K562 (cell line): ENCODE data around the gene MEIS1.

Experiments
- CTCF ChIP-seq, 3 experiments: IDR thresholded peaks in 2 of 3; conservative IDR thresholded peaks in 1 of 3; 2 replicates each; pipeline ENCODE4 v1.5.1; 2011 to 2012; ENCODE audit warnings: low read length in 3 of 3, mild to moderate bottlenecking in 3 of 3, control low read depth in 2 of 3, improper control_type of control experiment in 1 of 3, inconsistent platforms in 1 of 3, low read depth in 1 of 3, mixed read lengths in 1 of 3, moderate library complexity in 1 of 3; ENCODE audit not compliant: insufficient read depth in 2 of 3
- E4F1 ChIP-seq: fragments of 250-450 bp; sonication (Bioruptor Pico); IDR thresholded peaks from 2 replicates; pipeline ENCODE4 v1.5.0; 2021; ENCODE audit warnings: mild to moderate bottlenecking, borderline replicate concordance
- ERF ChIP-seq: fragments of 450-650 bp; formaldehyde crosslinking; IDR thresholded peaks from 2 replicates; pipeline ENCODE4 v1.4.0; 2020; ENCODE audit warnings: mild to moderate bottlenecking, mixed read lengths
- GATAD2B ChIP-seq: fragments of 450-650 bp; IDR thresholded peaks from 2 replicates; pipeline ENCODE4 v1.6.1; 2017; ENCODE audit warnings: mild to moderate bottlenecking, borderline replicate concordance
- MAX ChIP-seq: sonication (generic); formaldehyde crosslinking; IDR thresholded peaks from 2 replicates; pipeline ENCODE4 v1.9.0; 2022; ENCODE audit warnings: mild to moderate bottlenecking, missing genetic modification reagents
- PCBP1 ChIP-seq: fragments of 200-400 bp; formaldehyde crosslinking; IDR thresholded peaks from 2 replicates; pipeline ENCODE4 v1.6.1; 2018; ENCODE audit warnings: mild to moderate bottlenecking, low read depth, low read length; ENCODE audit not compliant: poor library complexity, severe bottlenecking
- POLR2A ChIP-seq: fragments of 450-650 bp; conservative IDR thresholded peaks from 2 replicates; pipeline ENCODE4 v1.6.1; 2016
- POLR2AphosphoS5 ChIP-seq: IDR thresholded peaks from 2 replicates; pipeline ENCODE4 v1.6.1; 2011; ENCODE audit warnings: mild to moderate bottlenecking, low read depth, low read length, moderate library complexity; ENCODE audit not compliant: control insufficient read depth, insufficient read depth
- POLR3G ChIP-seq: IDR thresholded peaks from 2 replicates; pipeline ENCODE4 v1.6.1; 2011; ENCODE audit not compliant: insufficient read length, insufficient replicate concordance; ENCODE audit errors: extremely low read depth
- SMARCC2 ChIP-seq: fragments of 450-650 bp; IDR thresholded peaks from 2 replicates; pipeline ENCODE4 v1.6.1; 2017; ENCODE audit warnings: antibody characterized with exemption, moderate library complexity, mild to moderate bottlenecking, low read depth
- SP2 ChIP-seq: IDR thresholded peaks from 2 replicates; pipeline ENCODE4 v1.6.1; 2011; ENCODE audit warnings: mild to moderate bottlenecking, low read depth, low read length, moderate library complexity; ENCODE audit not compliant: poor library complexity, severe bottlenecking; ENCODE audit errors: extremely low read depth
- TAF9B ChIP-seq: fragments of 450-650 bp; IDR thresholded peaks from 2 replicates; pipeline ENCODE4 v1.6.1; 2018; ENCODE audit warnings: mild to moderate bottlenecking; ENCODE audit not compliant: partially characterized antibody
- ZBED1 ChIP-seq: IDR thresholded peaks from 2 replicates; pipeline ENCODE4 v1.6.1; 2014
- ZNF354B ChIP-seq: fragments of 250-450 bp; sonication (Bioruptor Pico); IDR thresholded peaks from 2 replicates; pipeline ENCODE4 v1.4.0; 2020

- TF ChIP-seq GATAD2B (no peak), ERF (no peak), POLR2A (no peak), MAX (CRISPR knock-in tag) (no peak), TAF9B (no peak), POLR2AphosphoS5 (no peak), ZNF354B (CRISPR knock-in tag) (no peak), CTCF (IDR thresholded peaks at IDR 0.05 in 2 of 3, conservative IDR thresholded peaks at IDR 0.05 in 1 of 3; ENCODE audit: insufficient read depth in 2 of 3, low read depth in 1 of 3, low read length in 3 of 3) (no peak), POLR3G (no peak), SP2 (no peak), ZBED1 (no peak), E4F1 (CRISPR knock-in tag) (no peak), PCBP1 (no peak), SMARCC2 (no peak)
These were observed 18.0 kb downstream of the MEIS1 start for GRCh38 chr2:66452917-66453316.
